Tongue (tissue), 2 donors: ENCODE measurements around the gene TMEM219. TPM values are rescaled to one million over a fixed set of nuclear protein-coding genes. Genes with fewer than 3 reads are reported as not detected.
"Not testable (repeated sequence)": the region's sequence is repeated elsewhere in the genome, so short reads cannot be mapped to it uniquely, and the experiment has no call there.

Experiments
- DNase-seq: peaks from one replicate; pipeline ENCODE4 v3.0.0-alpha.2; 2015
- total RNA-seq: library from RNA; depleted of rRNA; stranded (reverse); fragments of >200 nt; gene quantifications from one replicate; pipeline ENCODE4 v1.2.3, GENCODE V29; 2014

TMEM219 gene
- total RNA-seq, 1 donor from 2014 or later: 28.2 TPM

DNA sequence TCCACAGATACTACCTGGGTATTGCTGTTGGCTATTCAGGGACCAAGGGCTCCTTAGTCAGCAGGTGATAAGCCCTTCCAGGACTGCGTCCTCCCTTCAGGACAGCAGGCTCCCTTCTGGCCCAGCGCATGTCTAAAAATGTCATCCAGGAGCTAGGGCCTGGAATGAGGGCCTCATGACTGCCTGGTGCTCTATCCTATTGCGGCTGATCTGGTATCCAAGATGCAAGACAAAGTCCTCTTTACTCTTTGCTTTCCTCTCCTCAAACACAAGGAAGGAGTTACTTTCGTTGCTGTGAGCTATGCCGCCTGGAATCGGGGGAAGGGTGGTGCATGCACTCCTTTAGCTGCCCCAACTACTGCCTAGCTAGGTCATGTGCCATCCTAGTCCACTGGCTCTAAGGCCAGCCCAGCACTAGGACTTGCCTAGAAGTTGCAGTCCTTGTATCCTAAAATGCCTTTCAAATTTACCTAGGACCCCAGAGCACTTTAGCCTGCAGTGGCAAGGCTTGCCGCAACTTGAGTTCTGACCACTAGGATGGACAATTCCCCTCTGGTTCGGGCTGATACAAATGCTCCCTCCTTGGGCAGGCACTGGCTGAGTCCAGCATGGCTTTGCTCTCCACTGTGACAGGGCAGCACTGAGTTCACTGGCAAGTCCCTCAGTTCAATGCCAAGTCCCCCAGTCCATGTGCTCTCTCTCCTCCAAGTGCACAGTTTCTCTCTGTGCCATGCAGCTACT lies 10.1 kb upstream of the TMEM219 start:
- no peak for DNase-seq

DNA sequence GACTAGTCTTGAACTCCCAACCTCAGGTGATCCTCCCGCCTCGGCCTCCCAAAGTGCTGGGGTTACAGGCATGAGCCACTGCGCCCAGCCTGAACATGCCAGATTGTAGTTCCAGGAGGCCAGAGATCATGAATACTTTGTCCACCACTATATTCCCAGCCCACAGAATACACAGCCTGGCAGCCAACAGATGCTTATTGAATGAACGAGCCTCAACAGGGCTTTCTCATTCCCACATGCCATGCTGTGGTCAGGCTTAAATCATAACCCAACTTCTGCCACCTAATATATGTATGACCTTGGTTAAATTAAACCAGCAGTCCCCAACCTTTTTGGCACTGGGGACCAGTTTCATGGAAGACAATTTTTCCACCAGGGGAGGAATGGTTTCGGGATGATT lies 3.1 kb upstream of the TMEM219 start:
- no peak for DNase-seq

DNA sequence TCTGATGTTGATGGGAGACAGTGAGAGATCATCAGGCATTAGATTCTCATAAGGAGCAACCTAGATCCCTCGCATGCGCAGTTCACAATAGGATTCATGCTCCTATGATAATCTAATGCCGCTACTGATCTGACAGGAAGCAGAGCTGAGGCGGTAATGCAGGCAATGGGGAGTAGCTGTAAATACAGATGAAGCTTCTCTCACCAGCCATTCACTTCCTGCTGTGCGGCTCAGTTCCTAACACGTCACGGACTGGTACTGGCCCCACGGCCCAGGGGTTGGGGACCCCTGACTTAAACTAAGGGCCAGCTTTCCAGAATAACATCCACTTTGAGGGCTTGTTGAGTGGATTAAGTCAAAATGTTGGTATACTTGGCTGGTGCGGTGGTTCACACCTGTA lies 2.6 kb upstream of the TMEM219 start:
- no peak for DNase-seq

DNA sequence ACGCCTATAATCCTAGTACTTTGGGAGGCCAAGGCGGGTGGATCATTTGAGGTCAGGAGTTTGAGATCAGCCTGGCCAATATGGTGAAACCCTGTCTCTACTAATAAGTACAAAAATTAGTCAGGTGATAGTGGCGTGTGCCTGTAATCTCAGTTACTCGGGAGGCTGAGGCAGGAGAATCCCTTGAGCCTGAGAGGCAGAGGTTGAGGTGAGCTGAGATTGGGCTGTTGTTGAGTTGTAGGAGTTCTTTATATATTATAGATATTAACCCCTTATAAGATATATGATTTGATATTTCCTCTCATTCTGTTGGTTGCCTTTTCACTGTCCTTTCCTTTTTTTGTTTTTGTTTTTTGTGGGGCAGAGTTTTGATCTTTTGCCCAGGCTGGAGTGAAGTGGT lies 2.1 kb upstream of the TMEM219 start:
- not testable (repeated sequence) for DNase-seq

DNA sequence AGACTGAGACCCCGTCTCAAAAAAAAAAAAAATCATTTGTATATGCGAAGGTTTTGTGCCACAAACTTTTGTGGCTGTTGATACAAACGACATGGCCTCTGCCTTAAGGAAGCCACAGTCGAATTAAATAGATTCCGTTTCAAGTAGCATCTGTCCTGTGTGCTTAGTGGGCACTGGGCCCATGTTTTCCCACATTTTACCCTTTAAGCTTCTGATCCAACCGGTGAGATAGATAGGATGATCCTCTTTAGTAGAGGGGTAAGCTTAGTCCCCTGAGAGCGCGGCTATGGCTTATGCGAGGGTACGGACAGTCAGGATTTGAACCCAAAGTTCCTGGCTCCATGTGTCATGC lies 776 bp upstream of the TMEM219 start:
- DNase-seq: no peak

DNA sequence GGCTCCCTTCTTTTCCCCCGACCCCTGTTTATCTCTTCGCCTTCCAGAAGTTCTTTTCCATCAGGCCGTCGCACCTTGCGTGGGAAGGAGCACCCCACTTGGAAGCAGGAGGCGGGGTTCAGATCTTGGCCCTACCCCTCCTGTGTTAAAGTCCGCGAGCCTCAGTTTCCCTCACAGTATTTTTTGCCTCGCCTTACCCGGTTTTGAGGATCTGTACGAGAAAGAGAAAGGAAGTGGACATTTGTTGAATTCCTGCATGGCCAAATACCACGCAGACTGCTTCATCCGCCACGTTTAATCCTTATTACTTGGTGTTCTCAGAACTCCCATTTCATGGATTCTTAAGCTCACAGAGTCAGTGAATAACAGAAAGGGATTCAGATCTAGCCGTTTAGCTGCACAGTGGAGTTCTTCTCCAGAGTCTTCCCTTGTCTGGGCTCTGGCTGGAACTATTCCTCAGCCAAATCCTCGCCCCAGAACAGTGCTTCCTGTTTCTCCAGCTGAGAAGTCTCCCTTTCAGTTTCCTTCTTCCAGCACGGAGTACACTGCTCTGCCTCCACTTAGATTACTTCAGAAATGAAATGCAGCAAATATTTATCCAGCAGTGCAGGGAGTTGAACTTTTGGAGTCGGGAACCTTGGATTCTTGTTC lies 590 bp downstream of the TMEM219 start:
- peak; percentile 33 for DNase-seq

DNA sequence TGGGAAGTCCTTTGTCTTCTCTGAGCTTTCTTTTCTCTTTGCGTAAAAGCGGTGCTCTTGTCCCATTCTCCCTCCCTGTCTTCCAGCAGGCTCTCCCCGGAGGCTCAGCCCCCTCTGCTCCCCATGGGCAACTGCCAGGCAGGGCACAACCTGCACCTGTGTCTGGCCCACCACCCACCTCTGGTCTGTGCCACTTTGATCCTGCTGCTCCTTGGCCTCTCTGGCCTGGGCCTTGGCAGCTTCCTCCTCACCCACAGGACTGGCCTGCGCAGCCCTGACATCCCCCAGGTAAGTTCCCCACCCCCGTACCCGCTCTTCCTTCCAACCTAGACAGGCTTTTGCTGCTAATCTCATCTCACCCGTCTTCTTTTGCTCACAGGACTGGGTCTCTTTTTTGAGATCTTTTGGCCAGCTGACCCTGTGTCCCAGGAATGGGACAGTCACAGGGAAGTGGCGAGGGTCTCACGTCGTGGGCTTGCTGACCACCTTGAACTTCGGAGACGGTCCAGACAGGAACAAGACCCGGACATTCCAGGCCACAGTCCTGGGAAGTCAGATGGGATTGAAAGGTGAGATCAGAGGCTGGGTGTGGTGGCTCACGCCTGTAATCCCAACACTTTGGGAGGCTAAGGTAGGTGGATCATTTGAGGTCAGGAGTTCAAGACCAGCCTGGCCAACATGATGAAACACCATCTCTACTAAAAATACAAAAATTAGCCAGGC lies 1.3 kb downstream of the TMEM219 start:
- no peak for DNase-seq

DNA sequence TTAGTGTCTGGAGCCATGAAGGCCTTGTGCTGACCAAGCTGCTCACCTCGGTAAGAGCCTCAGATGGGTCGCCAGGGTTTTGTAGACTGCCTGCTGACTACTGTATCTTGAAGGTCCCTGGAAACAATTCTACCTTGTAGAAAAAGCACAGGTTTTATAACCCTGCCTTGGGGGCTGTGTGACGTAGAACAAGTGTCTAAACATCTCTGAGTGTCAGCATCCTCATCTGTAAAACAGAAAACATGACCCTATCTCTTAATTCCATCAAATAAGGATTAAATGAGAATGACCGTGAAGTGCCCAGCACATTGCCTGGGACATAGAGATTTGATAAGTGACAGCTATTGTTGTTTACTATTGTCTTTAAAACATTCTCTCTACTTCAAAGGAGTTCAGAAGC lies 6.3 kb downstream of the TMEM219 start:
- no peak for DNase-seq

DNA sequence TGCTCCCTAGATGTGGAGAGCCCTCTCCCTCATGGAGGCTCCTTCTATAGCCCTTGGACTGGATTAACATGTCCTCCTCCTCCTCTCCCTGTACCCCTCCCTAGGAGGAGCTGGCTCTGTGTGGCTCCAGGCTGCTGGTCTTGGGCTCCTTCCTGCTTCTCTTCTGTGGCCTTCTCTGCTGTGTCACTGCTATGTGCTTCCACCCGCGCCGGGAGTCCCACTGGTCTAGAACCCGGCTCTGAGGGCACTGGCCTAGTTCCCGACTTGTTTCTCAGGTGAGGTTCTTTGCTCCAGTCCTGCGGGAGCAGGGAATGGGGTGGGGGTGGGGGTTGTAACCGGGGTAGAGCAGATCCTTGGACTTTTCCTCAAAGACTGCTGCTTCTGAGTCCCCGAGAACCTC lies 9.4 kb downstream of the TMEM219 start:
- DNase-seq: no peak

DNA sequence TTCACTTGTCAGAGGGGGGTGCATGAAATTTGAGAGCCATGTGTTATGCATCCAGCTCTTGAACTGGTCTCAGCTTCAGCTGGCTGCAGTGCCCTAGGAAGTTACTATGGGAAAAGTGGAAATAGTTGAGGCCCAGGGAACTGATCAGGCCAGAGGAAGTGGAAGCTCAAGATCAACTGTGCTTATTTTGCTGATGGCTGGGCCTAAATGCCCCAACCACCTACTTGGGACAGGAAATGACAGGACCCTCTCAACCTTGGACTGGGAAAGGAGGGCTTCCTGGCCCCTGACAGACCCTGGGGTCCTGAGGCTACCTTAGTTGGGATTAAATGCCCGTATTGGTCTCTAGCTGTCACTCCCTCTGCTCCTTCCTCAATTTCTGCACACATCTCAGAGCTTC lies 10.6 kb downstream of the TMEM219 start:
- no peak for DNase-seq

DNA sequence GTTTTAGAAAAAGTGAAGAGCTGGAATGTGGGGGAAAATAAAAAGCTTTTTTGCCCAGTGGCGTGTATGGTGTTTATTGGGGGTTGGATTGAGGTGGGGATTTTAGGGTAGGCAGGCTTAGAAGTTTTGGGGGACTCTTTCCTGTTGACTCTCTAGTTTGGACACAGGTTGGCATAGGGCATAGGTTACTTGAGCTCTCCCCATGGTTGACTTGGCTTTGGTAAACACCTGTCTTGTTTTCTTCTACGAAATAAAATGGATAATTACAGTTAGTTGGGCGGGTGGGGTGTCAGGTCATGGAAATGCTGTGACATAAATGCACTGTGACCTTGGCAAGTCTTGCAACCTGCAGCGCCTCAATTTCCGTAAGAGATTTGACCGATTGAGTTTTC lies 11.1 kb downstream of the TMEM219 start:
- DNase-seq: no peak

DNA sequence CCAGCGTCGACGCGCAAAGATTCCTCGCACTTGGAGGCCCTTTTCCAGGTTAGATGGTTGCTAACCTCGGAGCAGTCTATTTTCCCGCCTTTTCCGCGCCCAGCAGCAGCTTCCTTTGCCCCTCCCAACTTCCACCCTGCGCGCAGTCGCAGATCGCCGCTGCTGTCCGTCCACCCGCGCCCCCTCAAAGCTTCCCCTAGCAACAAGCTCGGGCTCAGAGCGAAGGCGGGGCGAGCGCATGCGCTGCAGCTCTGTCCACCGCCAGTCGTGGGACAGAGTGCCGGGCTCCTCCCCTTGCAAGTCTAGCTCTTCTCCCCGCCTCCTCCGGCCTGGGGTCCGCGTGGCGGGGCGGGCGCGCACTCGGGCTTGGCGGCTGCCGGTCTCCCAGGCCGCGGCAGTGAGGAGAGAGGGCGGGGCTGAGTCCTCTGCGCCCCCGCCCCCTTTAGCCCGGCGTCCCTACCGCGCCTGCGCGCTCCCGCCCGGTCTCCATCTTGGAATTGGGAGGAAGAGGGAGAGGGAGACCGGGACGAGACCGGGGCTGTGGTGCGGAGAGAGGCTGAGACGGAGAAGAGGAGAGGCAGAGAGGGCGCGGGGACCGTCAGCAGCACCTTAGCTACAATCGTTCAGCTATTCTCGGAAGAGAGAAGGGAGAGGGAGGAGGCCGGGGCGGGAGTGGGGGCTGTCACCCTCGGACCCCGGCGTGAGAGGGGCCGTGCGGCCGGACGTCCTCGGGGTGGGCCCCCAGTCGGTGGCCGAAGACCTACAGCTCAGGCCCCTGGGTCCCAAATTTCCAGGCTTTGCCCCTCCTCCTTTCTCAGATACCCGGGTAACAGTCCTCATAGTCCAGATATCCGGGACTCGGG lies 11.7 kb downstream of the TMEM219 start, which contains the start of gene TAOK2:
TSS of gene TAOK2 (plus strand) at position 485 of the 863 bp plus-strand sequence. CDS start 3,905 bp downstream, outside the sequence.
- peak; percentile 100 for DNase-seq

DNA sequence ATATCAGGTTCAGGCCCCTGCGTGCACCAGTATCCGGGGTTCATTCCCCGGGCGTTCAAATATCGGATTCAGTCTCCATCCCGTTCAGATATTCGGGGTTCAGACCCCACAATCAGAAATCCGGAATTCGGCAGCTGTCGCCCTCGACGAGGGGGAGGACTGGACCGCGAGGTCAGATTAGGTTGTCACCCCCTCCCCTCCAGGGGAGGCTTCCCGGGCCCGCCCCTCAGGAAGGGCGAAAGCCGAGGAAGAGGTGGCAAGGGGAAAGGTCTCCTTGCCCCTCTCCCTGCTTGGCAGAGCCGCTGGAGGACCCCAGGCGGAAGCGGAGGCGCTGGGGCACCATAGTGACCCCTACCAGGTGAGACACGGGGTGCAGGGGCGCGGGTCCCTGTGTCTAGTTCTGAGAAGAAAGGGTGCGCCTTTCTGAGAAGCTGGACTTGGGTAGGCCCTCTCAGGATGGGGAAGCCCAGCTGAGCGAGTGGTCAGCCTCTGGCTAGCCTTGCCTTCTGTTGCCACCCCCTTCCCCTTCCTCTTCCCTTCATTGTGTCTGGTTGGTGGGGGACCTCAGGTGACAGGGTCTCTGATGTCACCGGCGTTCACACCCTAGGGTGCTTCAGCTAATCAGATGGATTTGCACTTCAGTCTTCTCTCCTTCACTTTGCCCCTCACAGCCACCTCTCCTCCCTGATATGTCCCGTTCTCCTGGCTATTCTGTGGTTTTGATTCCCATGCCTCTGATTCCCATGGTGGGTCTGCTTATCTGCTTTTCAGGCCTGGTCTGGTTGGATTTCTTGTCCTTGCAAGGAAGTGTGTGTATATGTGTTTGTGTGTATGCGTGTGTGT lies 12.6 kb downstream of the TMEM219 start:
- no peak for DNase-seq

DNA sequence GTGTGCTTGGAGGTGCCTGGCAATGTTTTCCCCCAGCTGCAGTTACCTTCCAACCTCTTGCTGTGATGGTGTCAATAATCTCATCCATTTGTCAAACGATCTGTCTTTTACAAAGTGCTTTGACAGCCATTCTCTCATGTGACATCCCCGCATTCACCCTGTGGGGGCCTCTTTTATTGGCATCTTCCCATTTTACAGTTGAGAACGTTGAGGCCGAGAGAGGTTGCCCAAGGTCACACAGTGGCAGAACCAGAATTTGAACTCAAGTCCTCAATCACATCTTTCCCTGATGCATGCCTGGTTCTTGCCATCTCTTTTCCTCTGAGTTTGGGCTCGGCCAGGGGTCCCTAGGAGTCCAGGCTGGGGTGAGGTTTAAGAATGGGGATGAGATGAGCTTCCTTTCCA lies 13.3 kb downstream of the TMEM219 start:
- DNase-seq: no peak

DNA sequence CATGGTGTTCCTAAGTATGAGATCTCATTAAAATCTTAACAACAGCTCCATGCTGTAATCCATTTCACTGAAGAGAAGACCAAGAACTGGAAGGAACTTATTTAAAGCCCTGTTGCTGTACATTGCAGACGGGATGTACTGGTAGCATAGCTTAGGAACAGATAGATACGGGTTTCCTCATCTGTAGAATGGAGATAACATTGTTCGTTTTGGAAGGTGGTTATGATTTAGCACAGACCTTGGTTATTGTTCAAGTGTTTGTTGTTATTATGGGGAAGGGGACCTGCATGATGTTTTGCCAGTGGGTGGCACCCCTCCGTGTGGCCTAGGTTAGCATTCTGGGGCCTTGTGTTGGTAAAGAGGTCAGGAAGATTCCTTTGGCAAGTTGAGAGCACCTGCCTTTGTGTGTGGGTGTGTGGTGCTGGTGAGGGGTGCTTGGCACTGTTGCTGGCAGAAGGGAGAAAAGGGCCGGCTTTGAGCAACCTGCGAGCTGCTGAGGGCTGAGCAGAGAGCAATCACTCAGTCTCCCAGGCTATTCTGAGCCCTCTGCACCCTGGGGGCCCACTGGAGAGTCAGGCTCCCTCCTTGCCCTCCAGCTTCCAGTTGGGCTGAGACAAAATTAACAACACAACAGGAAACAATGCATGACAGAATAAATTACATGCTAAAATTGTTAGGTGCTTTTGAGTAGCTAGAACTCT lies 14.1 kb downstream of the TMEM219 start:
- no peak for DNase-seq

DNA sequence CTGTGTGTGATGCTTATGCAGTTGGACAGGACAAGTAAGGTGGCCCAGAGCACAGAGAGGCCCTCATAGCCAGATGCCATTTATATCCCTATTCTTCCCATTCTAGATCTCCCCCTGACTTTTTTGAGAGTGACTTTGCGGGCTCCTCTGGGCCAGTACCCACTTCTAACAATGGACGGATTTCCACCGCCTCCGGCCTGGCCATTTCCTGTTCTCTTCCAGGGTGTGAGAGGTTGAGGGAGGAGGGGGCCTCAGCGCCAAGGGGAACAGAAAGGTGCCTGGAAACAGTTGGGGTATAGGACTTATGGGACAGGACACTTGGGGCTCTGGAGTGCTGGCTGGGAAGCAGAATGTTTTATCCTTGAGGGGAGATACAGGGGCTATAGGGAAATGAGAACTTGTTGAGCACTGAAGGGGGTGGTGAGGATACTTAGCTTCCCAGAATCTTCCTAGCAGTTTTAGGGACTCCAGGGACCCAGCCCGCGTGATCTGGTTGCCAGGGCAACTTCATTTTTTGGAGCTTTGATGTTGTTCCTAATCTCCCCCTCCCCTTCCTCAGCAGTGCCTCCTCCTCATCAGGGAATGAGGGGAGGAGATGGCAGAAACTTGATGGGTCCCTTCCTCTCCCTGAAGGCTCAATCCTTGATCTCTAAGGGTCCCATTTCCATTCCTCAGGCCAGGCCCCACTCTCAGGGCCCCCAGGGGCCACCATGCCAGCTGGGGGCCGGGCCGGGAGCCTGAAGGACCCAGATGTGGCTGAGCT lies 15.4 kb downstream of the TMEM219 start:
- no peak for DNase-seq

DNA sequence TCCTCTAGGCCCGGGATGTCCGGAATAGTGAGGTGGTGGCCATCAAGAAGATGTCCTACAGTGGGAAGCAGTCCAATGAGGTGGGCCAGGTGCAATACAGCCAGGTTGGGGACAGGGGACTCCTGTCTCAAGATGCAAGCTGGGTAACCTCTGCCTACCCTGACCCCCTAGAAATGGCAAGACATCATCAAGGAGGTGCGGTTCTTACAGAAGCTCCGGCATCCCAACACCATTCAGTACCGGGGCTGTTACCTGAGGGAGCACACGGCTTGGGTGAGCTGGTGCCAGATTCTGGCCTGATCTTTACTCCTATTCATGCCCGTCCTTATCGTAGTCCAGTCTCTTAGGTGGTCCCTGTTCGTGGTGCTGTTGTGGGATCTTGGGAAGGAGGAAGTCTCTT lies 16.2 kb downstream of the TMEM219 start:
- DNase-seq: no peak

DNA sequence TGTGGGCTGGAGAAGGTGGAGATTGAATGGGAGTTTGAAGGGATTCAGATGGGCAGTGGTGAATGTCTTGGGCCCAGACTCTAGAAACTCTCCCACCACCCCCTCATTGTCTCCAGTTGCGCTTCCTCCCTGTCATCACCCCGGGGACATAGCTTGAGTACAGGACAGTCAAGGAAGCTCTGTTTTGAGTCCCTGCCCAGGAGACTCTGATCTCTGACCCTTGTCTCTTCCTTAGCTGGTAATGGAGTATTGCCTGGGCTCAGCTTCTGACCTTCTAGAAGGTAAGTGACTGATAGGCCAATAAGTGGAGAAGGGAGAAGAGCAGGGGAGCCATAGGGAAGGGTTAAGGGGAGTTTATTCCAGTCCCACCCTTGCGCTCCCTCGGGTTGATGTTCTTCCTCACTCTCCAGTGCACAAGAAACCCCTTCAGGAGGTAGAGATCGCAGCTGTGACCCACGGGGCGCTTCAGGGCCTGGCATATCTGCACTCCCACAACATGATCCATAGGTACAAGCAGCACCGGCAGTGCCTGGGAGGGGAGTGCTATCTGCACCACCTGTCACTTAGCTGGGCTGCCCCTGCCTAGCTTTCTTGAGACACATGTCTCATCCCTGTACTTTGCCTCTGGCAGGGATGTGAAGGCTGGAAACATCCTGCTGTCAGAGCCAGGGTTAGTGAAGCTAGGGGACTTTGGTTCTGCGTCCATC lies 16.8 kb downstream of the TMEM219 start:
- DNase-seq: no peak
